HG03469 (cell line): ENCODE measurements around the gene DBNL.

Experiments used
- ATAC-seq: cut with Tn5 transposase; IDR thresholded peaks from one replicate; pipeline ENCODE4 v1.9.1; 2021; ENCODE audit warnings: mild to moderate bottlenecking, moderate library complexity, moderate number of reproducible peaks; ENCODE audit not compliant: unreplicated experiment

Gene DBNL

DNA sequence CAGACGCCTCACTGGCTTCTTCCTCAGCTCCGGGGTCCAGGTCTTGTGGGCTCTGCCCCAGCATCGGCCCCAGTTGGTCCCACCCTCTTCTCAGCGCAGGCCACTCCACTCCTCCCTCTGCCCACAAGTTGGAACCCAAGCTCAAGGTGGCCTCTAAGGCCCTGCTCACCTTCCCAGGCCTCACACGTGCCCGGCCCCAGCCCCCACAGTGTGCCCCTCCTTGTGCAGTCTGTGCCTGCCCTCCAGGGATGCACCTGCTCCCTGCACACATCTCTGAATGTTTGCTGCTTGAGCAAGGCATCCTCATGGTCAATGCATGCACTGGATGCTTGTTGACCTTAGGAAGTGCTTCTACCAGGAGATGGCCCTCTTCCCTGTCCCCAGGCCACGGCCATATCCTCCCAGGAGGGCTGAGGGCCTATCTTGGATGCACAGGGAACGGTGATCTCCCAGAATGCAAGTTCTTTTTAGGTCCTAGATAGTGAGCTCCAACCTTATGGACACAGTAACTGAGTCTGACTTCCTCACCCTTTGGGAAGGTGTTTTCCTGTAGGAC, 51.9 kb downstream of the DBNL start:
- no peak for ATAC-seq

DNA sequence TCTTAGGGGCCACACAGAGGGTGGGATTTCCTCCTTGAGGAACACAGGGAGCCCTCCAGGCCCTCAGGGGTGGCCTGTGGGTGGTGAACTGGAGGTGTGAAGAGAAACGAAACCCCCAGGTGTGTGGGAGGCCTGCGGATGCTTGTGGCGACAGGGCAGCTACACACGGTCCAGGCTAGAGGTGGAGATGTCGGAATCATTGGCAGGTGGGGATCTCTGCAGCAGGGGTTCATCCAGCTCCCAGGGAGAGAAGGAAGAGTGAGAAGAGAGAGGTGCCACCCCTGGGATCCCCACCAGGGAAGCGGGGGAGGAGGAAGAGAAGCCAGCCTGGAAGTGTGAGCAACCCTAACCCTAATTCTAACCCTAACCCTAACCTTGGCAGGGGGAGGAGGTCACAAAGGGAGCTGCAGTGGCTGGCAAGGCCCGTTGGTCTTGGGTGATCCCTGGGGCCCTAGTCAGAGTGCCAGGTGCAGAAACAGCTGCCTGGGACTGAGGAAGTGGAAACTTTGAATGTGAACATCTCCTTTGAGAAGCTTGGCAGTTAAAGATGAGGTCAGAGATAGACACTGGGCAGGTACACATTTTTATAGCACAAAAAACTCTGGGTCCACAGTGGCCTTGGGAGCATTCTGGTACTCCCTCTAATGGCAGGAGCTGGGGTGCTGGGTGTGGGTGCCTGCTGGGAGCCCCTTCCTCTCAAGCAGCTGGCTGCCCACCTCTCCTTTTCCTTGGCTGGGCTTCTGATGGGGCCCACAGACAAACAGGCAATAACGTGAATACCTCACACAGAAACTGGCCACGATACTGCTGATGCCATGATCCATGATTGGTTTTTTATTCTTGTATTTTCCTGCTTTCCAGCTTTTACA, 52.8 kb downstream of the DBNL start:
- ATAC-seq = no peak

DNA sequence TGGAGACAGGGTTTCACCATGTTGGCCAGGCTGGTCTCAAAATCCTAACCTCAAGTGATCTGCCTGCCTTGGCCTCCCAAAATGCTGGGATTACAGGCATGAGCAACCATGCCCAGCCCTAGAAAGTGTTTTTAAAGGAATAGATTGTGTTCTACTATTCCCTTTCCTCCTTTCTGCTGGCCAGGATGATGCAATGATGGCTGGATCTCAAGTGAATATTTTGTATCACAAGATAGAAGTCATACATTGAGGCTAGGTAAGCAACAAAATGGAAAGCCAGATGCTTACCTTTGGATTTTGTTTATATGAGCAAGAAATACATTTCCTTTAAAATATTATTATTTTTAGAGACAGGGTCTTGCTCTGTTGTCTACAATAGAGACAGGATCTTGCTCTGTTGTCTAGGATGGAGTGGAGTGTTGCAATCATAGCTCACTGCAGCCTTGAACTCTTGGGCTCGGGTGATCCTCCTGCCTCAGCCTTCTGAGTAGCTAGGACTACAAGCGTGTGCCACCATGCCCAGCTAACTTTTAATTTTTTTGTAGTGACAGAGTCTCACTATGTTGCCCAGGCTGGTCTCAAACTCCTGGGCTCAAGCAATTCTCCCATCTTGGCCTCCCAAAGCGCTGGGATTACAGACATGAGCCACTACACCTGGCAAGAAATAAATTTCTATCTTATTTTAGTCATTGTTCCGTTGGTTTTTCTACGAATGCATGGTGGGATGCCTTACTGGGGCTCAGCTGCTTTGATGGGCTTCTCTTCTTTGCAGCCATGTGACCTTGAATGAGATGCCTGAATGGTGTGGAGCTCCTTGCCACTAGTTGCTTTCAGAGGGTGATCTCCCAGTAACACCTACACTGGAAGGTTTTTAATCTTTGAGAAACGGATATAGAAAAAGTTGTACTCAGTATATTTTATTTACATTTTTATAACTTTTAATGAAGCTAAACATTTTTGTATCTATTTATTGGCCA, 53.9 kb downstream of the DBNL start:
- ATAC-seq = no peak

DNA sequence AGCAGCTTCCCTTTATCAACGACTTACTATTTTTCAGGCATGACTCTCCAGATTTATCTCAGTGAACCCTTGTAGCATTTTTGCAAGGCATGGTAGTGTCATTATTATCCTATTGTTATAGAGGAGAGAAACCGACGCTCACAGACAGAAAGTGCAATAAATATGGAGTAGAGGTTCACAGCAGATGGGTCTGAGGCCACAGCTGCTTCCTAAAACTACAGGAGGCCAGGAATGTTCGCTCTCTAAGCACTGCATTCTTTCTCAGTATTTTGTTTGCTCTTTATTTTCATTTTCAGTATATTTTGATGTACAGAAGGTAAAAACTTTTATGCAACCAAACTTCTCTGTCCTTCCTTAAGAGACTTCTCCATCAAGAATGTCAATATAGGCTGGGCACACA, 55.2 kb downstream of the DBNL start:
- ATAC-seq = no peak

DNA sequence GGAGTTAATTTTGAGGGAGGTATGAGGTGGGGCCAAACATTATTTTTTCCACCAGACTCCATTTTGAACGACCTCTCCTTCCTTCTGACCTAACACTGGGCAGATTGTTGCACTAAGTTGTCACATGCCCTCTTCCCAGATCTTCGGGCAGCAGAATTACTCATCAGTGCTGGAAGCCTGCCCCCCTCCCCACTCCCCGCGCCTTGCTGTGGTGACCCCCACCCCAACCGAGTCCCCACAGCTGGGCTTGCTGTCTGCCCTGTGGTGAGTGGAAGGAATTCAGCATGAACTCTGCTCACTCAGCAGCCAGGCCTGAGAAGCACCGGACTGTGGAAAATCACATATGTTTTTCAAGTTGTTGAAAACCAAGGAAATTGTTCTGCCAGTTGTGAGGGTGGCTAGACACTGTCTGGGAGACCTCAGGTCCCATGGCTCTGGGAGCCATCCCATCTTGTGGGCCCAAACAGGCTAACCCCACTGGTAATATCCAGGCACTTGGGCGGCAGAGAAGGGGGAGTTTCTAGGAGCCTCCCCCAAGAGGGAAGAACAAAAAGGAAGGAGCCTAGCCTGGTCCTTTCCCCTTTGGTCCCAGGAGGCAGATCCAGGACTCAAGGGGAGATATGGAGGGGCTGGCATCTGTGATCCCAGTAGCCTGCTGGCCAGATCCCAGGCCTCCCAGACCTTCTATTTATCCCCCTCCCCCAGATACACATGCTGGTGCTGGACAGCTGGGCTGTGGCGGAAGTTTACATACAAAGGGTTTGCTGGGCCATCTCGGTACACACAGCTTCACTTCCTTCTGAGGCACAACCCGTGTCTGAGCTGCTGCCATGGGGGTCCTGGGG, 56.2 kb downstream of the DBNL start:
- ATAC-seq = no peak

DNA sequence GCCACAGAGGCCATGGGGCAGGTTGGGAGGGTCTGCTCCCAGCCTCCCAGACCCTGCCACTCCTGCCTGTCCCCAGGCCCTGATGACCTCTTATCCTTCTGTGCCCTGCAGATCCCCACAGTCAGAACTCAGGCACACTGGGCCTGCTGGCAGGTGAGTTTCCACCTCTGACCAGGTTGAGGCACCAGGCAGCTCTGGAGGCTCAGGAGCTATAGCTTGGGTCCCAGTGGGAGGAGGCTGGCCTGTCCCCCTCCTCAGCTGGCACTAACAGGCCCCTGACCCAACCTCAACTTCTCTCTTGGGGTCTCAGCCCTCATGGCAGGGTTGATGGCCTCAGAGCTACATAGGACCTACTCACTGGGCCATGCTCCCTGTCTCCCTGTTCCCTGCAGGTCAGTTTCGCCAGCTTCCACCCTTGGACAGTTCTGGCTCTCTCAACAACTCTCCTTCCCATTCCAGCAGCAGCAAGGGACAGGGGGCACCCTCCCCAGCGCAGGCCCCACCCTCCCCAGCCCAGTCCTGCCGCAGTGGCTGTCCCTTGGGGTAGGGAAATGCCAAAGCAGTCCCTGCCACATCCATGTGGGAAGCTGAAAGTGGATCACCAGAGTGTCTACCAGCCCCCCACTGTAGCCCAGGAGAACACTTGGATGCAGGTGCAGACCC, 56.9 kb downstream of the DBNL start:
- ATAC-seq = no peak

DNA sequence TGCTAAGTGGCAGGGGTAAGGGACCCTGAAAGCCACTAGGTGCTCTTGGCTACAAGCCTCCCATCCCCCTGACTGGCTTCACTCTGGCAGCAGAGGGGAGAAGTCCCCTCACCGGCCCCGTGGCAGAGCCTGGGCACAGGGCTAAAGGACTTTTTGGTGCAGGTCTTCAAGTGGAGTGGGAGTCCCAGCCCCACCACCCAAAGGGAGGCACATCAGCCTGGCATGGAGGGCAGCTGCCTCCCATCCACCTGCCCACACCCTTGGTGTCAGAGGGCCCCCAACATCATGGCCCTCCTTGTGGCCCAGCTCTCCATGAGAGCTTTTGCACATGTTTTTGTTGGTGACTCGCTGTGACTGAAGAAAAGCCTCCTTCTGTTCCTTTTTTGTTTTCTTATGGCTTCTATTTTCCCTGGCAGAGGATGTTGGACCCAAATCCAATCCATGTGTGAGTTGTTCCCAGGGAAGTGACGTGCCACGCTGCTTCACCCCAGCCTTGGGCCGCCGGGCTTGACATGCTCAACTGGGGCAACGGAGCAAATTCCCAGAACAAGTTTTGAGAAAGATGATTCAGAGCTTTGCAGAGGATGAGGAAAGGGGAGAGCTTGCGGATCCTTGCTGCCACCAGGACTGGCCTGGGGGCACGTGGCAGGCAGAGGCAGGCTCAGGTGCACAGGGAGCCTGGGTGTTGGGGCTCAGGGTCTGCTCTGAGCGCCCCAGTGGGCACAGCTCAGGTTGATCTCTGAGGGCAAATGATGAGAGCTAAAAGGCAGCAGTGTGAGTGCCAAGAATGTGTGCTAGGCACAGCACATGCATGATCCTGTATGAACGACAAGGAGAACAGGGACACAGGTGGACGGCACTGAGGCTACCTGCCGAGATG, 57.7 kb downstream of the DBNL start:
- ATAC-seq = no peak

DNA sequence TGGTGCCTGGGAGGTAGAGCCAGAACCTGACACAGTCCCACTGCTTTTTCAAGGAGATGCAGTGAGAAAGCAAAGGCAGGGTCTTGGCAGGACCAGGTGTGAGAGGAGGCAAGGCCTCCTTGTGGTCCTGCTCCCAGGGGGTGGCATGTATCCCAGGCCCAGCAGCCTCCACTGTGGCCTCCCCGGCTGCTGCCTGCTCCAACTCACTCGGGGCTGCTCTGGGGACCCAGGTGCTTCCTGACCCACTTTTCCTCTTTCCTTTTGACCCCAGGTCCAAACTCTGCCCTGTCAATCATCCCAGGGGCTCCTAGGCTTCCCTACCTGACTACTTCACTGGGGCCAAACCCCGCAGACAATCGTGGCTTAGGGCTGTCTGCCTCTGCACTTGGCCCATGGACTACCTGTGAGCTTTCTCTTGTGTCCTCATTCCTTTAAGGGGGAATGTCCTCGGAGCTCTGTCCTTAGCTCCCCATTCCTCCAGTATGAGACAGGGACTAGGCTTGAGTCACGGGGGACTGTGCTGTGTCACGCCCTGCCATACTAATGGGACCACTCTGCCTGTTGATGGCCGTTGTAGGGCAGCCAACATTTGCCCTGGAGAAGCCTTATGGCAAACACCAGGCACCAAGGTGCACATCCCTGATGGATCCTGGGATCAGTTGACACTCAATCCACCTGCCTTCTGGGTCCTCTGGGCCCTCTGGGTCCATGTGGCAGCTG, 58.5 kb downstream of the DBNL start:
- ATAC-seq = no peak

DNA sequence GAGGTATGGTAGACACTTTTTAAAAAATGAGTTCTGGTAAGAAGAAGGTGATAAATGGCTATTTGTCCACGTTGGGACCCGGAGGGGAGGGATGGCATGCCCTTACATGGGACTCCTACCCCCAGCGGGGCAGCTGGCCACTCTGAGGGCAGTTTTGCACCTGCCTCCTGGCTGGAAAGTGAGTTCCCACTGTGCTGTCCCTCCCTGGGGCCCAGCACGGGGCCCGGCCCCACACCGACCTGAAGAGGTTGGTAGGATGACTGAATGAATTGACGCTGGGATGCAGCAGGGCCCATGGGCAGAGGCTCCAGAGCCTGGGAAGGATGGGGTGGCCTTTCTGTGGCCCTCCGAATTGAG, 59.0 kb downstream of the DBNL start:
- ATAC-seq = no peak

DNA sequence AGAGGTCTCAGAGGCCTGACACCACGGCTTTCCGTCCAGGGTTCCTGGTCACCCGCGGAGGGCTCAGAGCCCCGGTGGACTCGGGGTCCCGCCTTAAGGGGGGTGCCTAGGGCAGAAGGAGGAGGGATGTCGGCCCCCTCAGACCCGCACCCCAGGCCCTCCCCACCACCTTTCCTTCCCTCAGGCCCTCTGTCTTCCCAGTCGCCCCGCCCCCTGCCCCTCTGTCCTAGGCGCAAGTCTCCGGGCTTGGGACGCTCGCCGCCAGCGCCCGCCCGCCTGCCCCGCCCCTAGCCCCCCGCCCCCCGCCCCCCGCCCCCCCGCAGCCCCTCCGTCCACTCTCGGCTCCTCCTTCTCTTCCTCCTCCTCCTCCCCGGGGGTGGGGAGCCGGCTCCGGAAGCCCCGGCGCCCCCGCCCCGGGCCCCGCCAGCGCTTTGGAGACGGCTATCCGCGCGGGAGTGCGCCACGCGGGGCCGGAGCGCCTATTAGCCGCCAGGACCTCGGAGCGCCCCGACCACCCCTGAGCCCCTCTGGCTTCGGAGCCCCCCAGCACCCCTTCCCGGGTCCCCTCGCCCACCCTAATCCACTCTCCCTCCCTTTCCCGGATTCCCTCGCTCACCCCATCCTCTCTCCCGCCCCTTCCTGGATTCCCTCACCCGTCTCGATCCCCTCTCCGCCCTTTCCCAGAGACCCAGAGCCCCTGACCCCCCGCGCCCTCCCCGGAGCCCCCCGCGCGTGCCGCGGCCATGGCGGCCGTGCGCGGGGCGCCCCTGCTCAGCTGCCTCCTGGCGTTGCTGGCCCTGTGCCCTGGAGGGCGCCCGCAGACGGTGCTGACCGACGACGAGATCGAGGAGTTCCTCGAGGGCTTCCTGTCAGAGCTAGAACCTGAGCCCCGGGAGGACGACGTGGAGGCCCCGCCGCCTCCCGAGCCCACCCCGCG, 59.7 kb downstream of the DBNL start, which contains the start of gene AEBP1:
AEBP1 (plus strand) TSS at position 423 of the 937 bp plus-strand sequence; CDS start at position 744, 321 bp downstream.
- no peak for ATAC-seq

DNA sequence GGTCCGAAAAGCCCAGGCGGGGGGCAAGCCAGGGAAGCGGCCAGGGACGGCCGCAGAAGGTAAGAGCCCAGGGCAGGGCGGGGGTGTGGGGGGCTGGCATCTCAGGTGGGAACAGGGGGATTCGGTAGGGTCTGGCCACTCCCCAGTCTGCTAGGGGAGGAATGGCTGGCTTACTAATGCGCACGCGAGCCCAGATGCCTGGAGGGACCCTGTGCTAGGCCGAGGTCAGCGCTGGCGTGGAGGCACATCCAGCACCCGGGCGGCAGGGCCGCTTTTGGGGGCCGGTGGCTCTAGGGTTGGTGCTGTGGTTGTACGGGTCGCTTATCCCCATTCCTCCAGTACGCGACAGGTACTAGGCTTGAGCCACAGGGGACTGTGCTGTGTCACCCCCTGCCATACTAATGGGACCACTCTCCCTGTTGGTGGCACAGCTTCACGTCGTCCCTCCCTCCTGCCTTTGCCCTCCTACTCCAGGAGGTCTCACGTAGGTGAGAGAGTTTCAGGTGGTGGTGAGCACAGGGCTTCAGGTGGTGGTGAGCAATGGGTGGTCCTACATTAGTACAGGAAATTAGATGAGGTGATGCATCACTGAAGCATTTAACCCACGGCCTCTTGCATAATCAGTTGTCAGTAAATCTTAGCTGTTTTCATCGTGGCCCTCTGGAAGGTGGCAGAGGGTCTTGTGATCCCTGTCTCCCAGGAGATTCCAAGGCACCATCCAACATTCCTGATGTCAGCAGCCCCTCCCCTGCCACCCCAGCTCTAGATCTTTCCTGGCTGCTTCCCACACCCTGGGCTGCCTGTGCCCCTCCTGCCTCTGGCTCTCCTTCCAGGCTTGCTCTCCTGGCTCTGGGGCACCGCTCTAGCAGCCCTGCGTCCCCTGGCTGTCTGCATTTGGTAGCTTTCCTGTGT, 60.6 kb downstream of the DBNL start:
- no peak for ATAC-seq

DNA sequence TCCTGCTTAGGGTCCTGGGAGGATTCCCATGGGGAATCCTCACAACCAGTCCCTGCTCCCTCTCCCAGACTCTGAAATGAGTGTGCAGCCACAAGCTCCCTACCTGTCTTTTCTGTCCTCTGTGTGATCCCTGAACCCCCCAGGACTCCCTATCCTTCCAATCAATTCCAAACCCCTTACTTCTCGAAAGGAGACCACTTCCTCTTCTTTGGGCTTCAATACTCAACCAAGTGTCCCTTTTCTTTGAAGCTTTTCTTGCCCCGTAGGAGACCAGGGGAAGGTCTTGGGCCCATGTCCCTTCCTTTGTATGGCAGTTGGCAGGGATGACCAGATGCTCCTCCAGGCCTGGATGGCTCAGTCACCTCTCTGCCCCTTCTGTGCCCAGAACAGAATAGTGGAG, 61.3 kb downstream of the DBNL start:
- no peak for ATAC-seq

DNA sequence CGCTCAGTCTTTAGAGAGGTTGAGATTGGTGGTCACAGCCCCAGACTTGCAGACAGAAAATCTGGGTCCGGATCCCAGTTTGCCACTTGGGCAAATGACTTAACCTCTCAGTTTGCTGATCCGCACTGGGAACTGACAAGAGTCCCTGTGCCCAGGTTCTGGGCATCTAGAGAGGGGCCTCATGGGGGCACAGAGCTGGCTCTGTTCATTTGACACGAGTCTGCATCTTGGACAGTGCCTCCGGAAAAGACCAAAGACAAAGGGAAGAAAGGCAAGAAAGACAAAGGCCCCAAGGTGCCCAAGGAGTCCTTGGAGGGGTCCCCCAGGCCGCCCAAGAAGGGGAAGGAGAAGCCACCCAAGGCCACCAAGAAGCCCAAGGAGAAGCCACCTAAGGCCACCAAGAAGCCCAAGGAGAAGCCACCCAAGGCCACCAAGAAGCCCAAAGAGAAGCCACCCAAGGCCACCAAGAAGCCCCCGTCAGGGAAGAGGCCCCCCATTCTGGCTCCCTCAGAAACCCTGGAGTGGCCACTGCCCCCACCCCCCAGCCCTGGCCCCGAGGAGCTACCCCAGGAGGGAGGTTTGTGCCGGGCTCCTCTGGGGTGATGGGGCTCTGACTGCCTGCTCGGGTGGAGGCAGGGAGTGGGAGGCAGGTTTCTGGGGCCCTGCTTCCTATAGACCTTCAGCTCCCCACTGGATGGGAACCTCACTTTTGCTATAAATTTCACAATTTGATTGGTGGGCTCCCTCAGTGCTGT, 62.0 kb downstream of the DBNL start:
- ATAC-seq = no peak

DNA sequence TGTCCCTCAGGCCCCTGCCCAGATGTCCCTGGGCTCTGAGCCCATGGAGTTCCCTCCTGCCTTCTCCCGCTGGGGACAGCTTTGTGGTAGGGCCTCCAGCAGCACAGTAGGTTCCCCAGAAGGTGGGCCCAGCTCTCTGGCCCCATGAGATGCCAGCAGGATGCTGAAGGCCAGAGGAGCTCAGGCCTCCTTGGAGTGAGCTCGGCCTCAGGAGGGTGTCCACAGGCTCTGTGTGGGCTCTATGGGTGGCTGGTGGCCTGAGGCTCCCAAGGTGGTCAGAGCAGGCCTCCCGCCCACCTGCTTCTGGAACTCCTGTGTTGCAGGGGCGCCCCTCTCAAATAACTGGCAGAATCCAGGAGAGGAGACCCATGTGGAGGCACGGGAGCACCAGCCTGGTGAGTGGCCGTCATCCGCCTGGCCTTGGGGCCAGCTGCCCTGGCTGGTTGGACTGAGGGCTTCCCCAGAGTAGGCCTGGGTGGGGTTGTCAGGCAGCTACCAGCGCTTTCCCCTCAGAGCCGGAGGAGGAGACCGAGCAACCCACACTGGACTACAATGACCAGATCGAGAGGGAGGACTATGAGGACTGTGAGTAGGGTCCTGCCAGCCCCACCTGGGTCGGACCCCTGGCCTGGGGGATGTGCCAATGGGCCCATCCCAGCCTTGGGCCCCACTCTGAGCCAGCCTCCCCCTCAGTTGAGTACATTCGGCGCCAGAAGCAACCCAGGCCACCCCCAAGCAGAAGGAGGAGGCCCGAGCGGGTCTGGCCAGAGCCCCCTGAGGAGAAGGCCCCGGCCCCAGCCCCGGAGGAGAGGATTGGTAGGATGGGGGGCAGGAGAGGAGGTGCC, 62.8 kb downstream of the DBNL start:
- no peak for ATAC-seq
